Mesothelial cell of epicardium (in vitro differentiated cells): ENCODE measurements around the gene KCNT2. TPM values are rescaled to one million over a fixed set of nuclear protein-coding genes. Genes with fewer than 3 reads are reported as not detected.

Experiments used
- DNase-seq, 2 experiments: peaks; one replicate each; pipeline ENCODE4 v3.0.0; 2021; ENCODE audit warnings: low spot score in 2 of 2; ENCODE audit not compliant: unreplicated experiment in 2 of 2
- H3K27ac Mint-ChIP-seq: 2 replicates; pipeline ENCODE4 v1.8.0; 2021; ENCODE audit warnings: mixed read lengths
- H3K27me3 Mint-ChIP-seq: 2 replicates; pipeline ENCODE4 v1.8.0; 2021; ENCODE audit warnings: low read depth, mixed read lengths
- H3K36me3 Mint-ChIP-seq: 2 replicates; pipeline ENCODE4 v1.8.0; 2021; ENCODE audit warnings: mixed read lengths
- H3K4me1 Mint-ChIP-seq: 2 replicates; pipeline ENCODE4 v1.8.0; 2021; ENCODE audit warnings: mixed read lengths
- H3K4me3 Mint-ChIP-seq: 2 replicates; pipeline ENCODE4 v1.8.0; 2021; ENCODE audit warnings: mild to moderate bottlenecking, moderate library complexity, mixed read lengths
- H3K9me3 Mint-ChIP-seq: 2 replicates; pipeline ENCODE4 v1.8.0; 2021; ENCODE audit warnings: mixed read lengths
- total RNA-seq: library from RNA; stranded (reverse); gene quantifications from 3 replicates; pipeline ENCODE4 v1.2.1, GENCODE V29; 2021
- TF ChIP-seq, protein P1 (sequence below): fragments of 200-600 bp; sonication (generic); IDR thresholded peaks from one replicate; pipeline ENCODE4 v1.5.0; 2021; ENCODE audit warnings: antibody characterized with exemption; ENCODE audit not compliant: unreplicated experiment

The KCNT2 gene
- total RNA-seq, 1 donor from 2014 or later: 25.6 TPM

DNA sequence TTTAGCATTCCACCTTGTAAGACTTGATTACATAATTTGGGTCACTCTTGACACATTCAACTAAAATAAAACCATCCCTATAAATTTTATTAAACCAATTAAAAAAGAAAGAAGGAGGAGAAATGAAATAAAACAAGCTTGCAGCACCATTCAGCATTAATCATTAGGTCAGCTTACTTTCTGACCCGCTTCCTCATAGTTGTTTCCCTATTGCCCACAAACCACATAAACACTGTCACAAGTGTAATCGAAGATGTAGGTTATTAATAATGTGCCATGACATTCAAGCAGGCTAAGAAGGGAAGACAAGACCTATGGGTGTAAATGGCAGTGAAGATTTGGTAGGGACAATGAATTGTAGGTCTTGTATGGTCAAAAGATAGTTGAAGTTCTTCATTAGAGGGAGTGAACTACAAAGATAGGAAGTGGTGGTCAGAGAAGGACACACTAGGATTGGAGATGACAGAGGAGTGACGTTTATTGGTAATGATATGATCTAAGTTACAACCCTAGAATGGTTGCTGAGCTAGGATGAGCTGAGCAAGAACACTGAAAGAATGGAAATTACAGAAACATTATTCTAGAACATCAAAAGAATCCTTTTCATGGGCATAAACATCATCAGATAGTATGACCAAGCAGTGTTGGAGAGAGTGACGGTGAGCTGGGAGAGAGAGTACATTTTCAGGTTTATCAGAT, 231.5 kb downstream of the KCNT2 start:
- Mint-ChIP-seq H3K36me3 (peaks cover 4% of the 10 kb centered on the region), H3K27me3 (no peaks in the 10 kb centered on the region), H3K9me3 (peaks cover 3% of the 10 kb centered on the region), H3K27ac (no peak overlapping the region), H3K4me3 (no peak overlapping the region), H3K4me1 (no peaks in the 10 kb centered on the region)
- TF ChIP-seq, protein P1, sequence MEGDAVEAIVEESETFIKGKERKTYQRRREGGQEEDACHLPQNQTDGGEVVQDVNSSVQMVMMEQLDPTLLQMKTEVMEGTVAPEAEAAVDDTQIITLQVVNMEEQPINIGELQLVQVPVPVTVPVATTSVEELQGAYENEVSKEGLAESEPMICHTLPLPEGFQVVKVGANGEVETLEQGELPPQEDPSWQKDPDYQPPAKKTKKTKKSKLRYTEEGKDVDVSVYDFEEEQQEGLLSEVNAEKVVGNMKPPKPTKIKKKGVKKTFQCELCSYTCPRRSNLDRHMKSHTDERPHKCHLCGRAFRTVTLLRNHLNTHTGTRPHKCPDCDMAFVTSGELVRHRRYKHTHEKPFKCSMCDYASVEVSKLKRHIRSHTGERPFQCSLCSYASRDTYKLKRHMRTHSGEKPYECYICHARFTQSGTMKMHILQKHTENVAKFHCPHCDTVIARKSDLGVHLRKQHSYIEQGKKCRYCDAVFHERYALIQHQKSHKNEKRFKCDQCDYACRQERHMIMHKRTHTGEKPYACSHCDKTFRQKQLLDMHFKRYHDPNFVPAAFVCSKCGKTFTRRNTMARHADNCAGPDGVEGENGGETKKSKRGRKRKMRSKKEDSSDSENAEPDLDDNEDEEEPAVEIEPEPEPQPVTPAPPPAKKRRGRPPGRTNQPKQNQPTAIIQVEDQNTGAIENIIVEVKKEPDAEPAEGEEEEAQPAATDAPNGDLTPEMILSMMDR: no peak
- no peak for DNase-seq

DNA sequence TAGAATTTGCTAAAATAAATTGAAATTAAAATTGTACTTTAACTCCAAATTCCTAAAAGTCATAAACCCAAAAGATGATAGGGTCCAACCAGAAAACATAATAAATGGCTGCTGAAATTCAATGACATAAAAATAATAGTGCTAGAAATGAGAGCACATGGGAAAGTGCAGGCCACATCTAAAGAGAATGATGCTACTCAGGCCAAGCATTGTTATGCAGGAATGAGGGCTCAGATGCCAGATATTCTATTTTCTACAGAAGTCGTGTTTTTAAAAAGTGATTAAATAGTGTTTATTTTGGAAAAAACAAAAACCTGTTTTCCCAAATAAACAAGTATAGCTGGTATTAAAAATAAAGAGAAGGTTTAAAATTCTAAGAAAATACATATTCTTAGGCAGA, 234.4 kb downstream of the KCNT2 start:
- Mint-ChIP-seq H3K27me3 (no peaks in the 10 kb centered on the region), H3K4me3 (no peak overlapping the region), H3K36me3 (peaks cover 12% of the 10 kb centered on the region), H3K27ac (no peak overlapping the region), H3K9me3 (peaks cover 9% of the 10 kb centered on the region), H3K4me1 (no peaks in the 10 kb centered on the region)
- no peak for DNase-seq
- TF ChIP-seq, protein P1: no peak

DNA sequence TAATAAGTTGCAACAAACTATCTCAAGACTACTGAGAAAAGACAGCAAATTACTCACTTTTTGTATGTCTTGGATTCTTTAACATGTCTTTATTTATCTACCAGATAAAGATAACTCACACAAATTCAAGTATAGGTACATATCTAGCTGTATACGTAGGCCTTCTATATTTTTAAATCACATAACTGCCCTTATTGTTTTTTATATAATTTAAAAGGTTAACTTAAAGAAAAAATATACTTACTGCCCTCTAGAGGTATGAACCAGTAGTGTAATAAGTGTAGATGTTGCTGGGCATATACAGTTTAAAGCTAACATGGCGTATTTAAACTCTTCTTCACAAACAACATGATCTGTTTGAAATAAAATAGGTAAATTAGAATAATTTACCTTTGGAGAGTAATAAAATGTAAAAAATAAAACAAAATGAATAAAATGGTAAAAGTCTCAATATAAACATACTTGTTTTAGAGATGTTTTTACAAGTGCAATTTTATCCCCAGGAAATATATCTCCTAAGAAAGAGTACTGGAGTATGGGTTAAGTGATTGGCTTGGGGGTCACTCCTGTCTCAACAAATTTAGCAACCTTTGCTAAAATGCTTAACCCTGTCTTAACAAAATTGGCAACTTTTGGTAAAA, 235.2 kb downstream of the KCNT2 start:
- Mint-ChIP-seq H3K9me3 (peaks cover 5% of the 10 kb centered on the region), H3K27ac (no peak overlapping the region), H3K4me3 (no peak overlapping the region), H3K27me3 (no peaks in the 10 kb centered on the region), H3K4me1 (no peaks in the 10 kb centered on the region), H3K36me3 (peaks cover 11% of the 10 kb centered on the region)
- TF ChIP-seq, protein P1: peak; percentile 70
- DNase-seq: no peak

DNA sequence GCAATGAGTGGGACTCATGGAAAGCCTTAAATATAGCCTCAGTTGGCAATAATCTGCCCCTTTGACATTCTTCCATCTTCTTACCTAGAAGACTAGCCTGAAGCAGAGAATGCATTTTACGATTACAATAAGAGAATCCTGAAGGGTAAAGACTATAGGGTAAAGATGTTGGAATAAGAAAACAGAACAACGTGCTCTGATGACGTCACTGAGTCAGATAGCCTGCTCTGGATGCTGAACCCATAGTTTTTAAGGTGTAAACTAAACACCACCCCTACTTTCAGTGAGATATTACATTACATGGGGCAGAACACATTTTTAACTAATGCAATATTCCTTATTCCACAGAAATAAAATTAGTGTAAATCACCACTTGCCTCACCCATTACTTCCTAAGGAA, 240.4 kb downstream of the KCNT2 start:
- TF ChIP-seq, protein P1: no peak
- no peaks in the 10 kb centered on the region for H3K4me1 Mint-ChIP-seq
- no peak for DNase-seq
- peaks cover 5% of the 10 kb centered on the region for H3K9me3 Mint-ChIP-seq
- H3K27me3 Mint-ChIP-seq: no peaks in the 10 kb centered on the region
- peaks cover 12% of the 10 kb centered on the region for H3K36me3 Mint-ChIP-seq
- no peak overlapping the region for H3K27ac Mint-ChIP-seq
- no peak overlapping the region for H3K4me3 Mint-ChIP-seq

DNA sequence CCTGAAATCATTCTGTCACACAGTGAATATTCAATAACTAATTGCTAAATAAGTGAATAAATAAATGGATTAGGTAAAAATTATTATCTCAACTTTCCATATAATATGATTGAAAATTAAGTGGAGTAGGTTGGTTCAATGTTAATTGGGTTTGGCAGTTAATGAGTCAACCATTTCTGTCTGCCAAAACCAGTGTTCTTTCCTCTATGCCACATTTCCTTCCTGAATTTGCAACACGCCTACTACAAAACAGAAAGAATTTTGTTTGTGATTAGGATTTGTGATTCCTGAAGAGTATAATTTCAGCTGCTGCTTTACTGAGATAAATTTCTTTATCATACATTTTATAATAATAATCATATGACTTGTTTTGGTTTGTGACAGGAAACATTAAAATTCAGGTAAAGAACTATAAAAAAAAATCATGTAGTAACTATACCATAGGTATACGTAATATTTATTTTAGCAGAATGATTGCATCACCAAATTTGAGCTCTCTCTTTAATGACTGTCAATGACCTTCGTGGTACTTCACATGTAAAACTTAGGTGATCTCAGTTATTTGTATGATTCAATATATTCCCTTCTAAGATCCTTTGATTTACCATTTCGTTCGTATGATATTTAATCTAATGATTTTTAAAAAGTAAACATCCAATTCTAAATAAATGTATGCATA, 241.3 kb downstream of the KCNT2 start:
- peaks cover 5% of the 10 kb centered on the region for H3K9me3 Mint-ChIP-seq
- TF ChIP-seq, protein P1: no peak
- no peaks in the 10 kb centered on the region for H3K27me3 Mint-ChIP-seq
- H3K4me3 Mint-ChIP-seq: no peak overlapping the region
- H3K36me3 Mint-ChIP-seq: peaks cover 12% of the 10 kb centered on the region
- H3K27ac Mint-ChIP-seq: no peak overlapping the region
- no peak for DNase-seq
- H3K4me1 Mint-ChIP-seq: no peaks in the 10 kb centered on the region
